Measurements from ENCODE around the gene CCR6.

CCR6 gene

DNA sequence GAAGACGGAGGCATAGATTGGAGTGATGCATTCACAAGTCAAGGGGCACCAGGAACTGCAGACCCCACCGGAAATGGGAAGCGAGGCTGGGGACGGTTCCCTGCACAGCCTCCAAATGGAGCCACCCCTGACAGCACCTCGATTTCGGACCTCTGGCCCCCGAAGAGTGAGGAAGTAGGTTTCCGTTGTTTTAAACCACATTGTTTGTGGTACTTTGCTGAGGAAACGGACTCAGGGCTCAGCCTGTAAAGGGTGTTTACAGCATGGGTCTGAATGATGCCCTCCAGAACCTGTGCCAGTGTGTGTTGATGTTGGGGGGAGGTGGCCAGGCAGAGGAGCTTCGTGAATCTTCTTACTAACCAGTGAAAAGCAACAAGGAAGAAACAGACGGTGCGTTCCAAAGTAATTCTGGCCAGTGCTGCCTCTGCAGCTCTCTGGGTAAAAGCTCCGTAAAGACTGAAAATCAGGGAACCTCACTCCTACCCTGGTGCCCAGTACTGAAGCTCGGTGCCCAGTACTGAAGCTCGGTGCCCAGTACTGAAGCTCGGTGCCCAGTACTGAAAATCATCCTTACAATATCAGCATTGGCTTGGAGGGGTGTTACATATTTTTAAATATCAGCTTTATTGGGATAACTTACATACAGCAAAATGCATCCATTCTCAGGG lies 30.1 kb upstream of the CCR6 start:
- H3K4me3 ChIP-seq (ENCODE audit: low read length), result no peak overlapping the region
- H3K27me3 ChIP-seq (ENCODE audit: control insufficient read depth, insufficient read depth, low read length), result no peaks in the 10 kb centered on the region
- no peaks in the 10 kb centered on the region for H3K4me1 ChIP-seq (ENCODE audit: control insufficient read depth, insufficient read depth, low read length)
- no peak overlapping the region for H3K9ac ChIP-seq (ENCODE audit: low read length)
- H3K36me3 ChIP-seq (ENCODE audit: control insufficient read depth, insufficient read depth, low read length), result no peaks in the 10 kb centered on the region
- H3K27ac ChIP-seq (ENCODE audit: low read depth, low read length), result no peak overlapping the region

DNA sequence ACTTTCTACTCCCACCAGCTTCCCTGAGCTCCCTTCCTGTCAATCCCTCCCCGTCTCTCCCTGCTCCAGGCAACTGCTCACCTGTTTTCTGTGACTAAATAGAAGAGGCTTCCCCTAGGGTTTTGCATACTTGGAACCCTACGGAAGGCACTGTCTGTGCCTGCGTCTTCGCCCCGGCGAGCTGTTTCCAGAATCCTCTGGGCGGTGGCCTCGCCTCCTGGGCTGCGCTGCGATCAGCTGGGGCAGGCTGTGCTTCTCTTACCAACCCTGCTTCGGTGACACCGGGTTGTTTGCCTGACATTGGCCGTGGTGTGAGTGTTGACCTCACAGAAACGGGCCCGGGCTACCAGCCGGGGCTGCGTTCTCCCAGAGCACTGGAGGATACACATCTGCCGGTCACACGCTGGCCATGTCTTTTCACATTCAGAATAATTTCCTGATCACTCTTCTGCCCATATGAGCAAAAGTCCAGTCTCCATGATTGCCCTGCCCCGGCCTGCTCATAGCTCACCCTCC lies 29.4 kb upstream of the CCR6 start:
- H3K27me3 ChIP-seq (ENCODE audit: control insufficient read depth, insufficient read depth, low read length), result no peaks in the 10 kb centered on the region
- H3K36me3 ChIP-seq (ENCODE audit: control insufficient read depth, insufficient read depth, low read length), result no peaks in the 10 kb centered on the region
- H3K4me1 ChIP-seq (ENCODE audit: control insufficient read depth, insufficient read depth, low read length), result no peaks in the 10 kb centered on the region
- H3K9ac ChIP-seq (ENCODE audit: low read length), result no peak overlapping the region
- H3K4me3 ChIP-seq (ENCODE audit: low read length), result no peak overlapping the region
- H3K27ac ChIP-seq (ENCODE audit: low read depth, low read length), result no peak overlapping the region

DNA sequence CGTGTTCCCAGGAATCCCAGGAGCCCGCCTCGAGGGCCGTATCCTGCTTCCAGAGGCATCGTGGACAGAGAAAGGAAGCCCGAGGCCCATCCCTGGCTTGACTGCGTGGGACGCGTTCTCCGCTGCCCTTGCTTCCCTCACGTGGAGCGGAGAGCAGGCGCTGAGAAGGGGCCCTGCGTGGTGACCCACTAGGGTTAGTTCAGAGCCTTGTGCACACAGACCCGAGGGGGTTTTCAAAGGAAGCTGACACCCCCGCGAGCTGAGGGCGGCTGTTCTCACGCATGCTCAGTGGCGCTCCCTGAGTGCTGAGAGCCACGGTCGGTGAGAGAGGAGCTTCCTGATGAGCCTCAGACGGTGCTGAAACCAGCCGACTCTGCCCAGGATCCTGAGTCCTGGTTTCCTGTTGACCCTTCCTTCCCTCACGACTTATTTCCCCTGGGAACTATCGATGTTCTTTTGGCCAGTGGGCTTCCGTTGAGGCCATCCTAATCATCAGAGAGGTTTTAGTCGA lies 28.9 kb upstream of the CCR6 start:
- Histone ChIP-seq H3K27ac (ENCODE audit: low read depth, low read length) (no peak overlapping the region), H3K27me3 (ENCODE audit: control insufficient read depth, insufficient read depth, low read length) (no peaks in the 10 kb centered on the region), H3K4me1 (ENCODE audit: control insufficient read depth, insufficient read depth, low read length) (no peaks in the 10 kb centered on the region), H3K9ac (ENCODE audit: low read length) (no peak overlapping the region), H3K4me3 (ENCODE audit: low read length) (no peak overlapping the region), H3K36me3 (ENCODE audit: control insufficient read depth, insufficient read depth, low read length) (no peaks in the 10 kb centered on the region)

DNA sequence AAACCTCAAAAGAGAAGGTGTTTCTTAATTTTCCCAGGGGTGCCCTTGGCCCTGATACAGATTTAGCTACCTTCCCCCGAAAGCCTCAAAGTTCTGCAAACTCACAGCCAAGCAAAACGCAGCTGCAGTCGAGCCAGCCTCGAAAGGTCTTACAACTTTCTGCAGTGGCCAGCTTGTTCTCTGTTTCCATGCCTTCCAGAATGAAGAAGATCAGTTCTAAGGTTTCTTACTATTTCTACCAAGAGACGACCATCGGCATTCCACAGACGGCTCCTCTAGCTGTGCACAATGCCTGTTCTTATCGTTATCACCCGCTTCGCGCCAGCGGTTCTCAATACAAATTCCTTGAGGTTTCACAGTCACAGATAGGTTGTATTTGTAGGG lies 28.5 kb upstream of the CCR6 start:
- H3K4me3 ChIP-seq (ENCODE audit: low read length), result no peak overlapping the region
- no peak overlapping the region for H3K27ac ChIP-seq (ENCODE audit: low read depth, low read length)
- no peak overlapping the region for H3K9ac ChIP-seq (ENCODE audit: low read length)

DNA sequence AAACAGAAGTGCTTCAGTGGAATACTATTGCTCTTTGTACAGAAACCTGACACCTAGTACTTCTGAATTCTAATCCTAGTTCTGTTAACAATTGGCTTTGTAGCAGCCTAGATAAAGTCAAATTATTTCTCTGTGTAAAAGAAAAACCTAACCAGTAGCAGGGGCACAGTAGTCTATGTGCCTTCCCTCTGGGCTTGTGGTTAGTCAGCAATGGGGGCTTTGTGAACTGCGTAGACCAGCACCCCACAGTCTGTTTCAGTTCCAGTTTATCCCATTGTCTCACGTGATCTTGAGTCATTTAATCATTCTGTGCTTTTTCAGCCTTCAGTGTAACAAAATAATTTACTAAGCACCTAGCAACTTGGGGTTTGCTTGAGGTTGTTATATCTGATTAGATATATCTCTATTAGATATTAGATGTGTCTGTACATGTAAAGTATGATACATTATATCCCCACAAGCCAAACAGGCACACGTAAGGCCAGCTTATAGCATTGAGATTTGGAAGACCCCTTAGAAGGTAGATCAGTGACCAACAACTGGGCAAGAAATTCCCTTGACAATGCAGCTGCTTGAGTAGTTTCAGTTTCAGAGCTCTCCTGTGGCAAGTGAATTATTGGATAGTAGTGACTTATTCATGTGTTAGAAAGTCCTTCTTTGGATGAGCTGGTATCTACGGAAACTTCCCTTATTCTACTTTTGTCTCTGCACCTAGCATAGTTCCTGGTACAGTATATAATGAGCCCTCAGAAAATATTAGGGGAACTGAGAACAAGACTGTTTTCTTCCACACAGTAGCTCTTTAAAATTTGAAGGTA lies 27.9 kb upstream of the CCR6 start:
- no peaks in the 10 kb centered on the region for H3K4me1 ChIP-seq (ENCODE audit: control insufficient read depth, insufficient read depth, low read length)
- H3K27ac ChIP-seq (ENCODE audit: low read depth, low read length), result no peak overlapping the region
- no peak overlapping the region for H3K4me3 ChIP-seq (ENCODE audit: low read length)
- no peak overlapping the region for H3K9ac ChIP-seq (ENCODE audit: low read length)
- no peaks in the 10 kb centered on the region for H3K36me3 ChIP-seq (ENCODE audit: control insufficient read depth, insufficient read depth, low read length)
- no peaks in the 10 kb centered on the region for H3K27me3 ChIP-seq (ENCODE audit: control insufficient read depth, insufficient read depth, low read length)

More for the DNA sequence above, 28.5 kb upstream of the CCR6 start:
- Histone ChIP-seq H3K36me3 (ENCODE audit: control insufficient read depth, insufficient read depth, low read length) (no peaks in the 10 kb centered on the region), H3K27me3 (ENCODE audit: control insufficient read depth, insufficient read depth, low read length) (no peaks in the 10 kb centered on the region), H3K4me1 (ENCODE audit: control insufficient read depth, insufficient read depth, low read length) (no peaks in the 10 kb centered on the region)

DNA sequence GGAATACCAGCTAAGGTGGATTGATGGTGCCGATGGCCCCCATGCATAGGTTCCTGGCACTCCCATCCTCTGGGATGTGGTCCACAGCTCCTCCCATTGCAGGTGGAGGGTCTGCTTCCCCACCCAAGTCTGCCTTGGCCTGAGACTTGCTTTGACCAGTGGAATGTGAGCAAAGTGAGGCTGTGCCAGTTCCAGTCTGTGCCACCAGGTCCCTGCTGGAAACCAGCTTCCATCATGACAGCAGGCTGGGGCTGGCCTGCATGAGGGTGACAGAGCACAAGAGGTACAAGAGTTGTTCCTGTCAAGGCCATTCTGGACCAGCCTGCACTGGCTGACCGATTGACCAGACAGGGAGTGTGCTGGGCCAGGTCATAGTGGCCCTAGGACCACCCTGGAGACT lies 27.0 kb upstream of the CCR6 start:
- no peaks in the 10 kb centered on the region for H3K4me1 ChIP-seq (ENCODE audit: control insufficient read depth, insufficient read depth, low read length)
- no peak overlapping the region for H3K4me3 ChIP-seq (ENCODE audit: low read length)
- no peaks in the 10 kb centered on the region for H3K36me3 ChIP-seq (ENCODE audit: control insufficient read depth, insufficient read depth, low read length)
- H3K9ac ChIP-seq (ENCODE audit: low read length), result no peak overlapping the region
- no peak overlapping the region for H3K27ac ChIP-seq (ENCODE audit: low read depth, low read length)
- no peaks in the 10 kb centered on the region for H3K27me3 ChIP-seq (ENCODE audit: control insufficient read depth, insufficient read depth, low read length)

DNA sequence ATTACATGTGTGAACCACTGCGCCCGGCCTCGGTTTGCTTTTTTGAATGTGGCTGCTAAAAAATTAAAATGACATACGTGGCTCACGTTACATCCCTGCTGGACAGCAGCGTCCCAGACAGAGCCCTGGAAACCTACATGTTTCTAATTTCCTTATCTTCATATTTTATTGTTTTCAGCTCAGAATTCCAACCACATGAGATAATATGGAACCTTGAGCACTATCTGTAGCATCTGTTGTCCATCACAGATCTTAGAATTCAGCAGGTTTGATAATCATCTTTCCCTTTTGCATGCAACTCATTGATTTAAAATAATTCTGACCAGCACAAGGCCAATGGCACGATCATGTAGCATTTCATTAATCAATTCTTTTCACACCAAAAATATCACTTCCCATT lies 25.9 kb upstream of the CCR6 start:
- Histone ChIP-seq H3K27me3 (ENCODE audit: control insufficient read depth, insufficient read depth, low read length) (no peaks in the 10 kb centered on the region), H3K4me1 (ENCODE audit: control insufficient read depth, insufficient read depth, low read length) (no peaks in the 10 kb centered on the region), H3K4me3 (ENCODE audit: low read length) (no peak overlapping the region), H3K36me3 (ENCODE audit: control insufficient read depth, insufficient read depth, low read length) (no peaks in the 10 kb centered on the region), H3K9ac (ENCODE audit: low read length) (no peak overlapping the region), H3K27ac (ENCODE audit: low read depth, low read length) (no peak overlapping the region)

DNA sequence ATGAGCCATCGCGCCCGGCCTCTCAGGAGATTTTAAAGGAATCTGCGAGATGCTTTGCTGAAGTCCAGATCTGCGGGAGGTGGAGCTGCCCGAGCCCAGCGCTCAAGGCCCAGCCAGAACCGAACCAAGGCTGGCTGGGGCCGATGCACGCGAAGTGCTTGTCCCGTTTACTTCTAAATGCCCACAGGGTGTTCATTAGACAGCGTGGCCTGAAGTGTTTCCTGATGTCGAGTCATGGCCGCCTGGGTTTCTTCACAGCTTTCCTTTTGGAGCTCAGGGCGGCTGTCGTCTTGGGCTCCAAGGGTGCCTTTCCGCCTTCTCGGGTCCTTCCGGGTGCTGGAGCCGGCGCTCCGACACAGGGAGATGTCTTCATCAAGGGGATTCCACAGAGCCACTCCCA lies 25.1 kb upstream of the CCR6 start:
- Histone ChIP-seq H3K4me3 (ENCODE audit: low read length) (no peak overlapping the region), H3K27me3 (ENCODE audit: control insufficient read depth, insufficient read depth, low read length) (no peaks in the 10 kb centered on the region), H3K27ac (ENCODE audit: low read depth, low read length) (no peak overlapping the region), H3K9ac (ENCODE audit: low read length) (no peak overlapping the region), H3K36me3 (ENCODE audit: control insufficient read depth, insufficient read depth, low read length) (no peaks in the 10 kb centered on the region), H3K4me1 (ENCODE audit: control insufficient read depth, insufficient read depth, low read length) (no peaks in the 10 kb centered on the region)

DNA sequence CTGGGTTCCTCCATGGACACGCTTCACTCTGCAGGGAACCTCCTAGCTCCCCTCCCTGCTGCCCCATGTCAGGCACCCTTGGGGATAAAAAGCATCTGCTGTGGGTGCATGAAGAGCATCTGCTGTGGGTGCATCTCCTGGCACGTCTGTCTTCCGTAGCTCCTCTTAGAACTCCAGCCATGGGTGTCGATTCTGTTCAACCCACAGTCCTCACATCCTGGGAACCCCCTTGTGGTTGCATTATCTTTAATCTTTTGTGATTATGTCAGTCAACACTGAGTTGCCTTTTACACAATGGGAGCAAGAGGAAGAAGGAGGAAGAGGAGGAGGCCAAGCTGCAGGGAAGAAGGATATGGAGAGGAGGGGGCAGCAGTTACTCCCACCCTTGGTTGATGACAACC lies 24.1 kb upstream of the CCR6 start:
- Histone ChIP-seq H3K9ac (ENCODE audit: low read length) (no peak overlapping the region), H3K4me3 (ENCODE audit: low read length) (no peak overlapping the region), H3K36me3 (ENCODE audit: control insufficient read depth, insufficient read depth, low read length) (no peaks in the 10 kb centered on the region), H3K27ac (ENCODE audit: low read depth, low read length) (no peak overlapping the region), H3K27me3 (ENCODE audit: control insufficient read depth, insufficient read depth, low read length) (no peaks in the 10 kb centered on the region), H3K4me1 (ENCODE audit: control insufficient read depth, insufficient read depth, low read length) (no peaks in the 10 kb centered on the region)

DNA sequence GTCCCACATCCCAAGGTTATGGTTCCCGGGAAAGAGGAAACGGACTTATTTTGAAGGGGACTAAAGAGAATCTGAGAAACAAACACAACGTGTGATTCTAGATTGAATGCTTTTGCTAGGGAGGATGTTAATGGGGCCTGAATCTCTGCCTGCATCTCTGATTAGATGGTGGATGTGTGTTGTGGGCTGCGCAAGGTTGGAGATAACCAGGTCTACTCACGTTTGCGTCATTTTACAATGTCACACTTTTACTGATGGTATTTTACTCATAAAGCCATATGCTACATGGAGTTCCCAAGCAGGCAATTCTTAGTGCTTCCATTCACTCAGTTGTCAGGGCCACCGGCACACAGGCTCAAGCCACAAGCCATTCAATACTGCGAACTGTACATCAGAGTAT lies 23.2 kb upstream of the CCR6 start:
- H3K4me1 ChIP-seq (ENCODE audit: control insufficient read depth, insufficient read depth, low read length), result no peaks in the 10 kb centered on the region
- H3K27me3 ChIP-seq (ENCODE audit: control insufficient read depth, insufficient read depth, low read length), result no peaks in the 10 kb centered on the region
- H3K4me3 ChIP-seq (ENCODE audit: low read length), result no peak overlapping the region
- H3K36me3 ChIP-seq (ENCODE audit: control insufficient read depth, insufficient read depth, low read length), result no peaks in the 10 kb centered on the region
- H3K27ac ChIP-seq (ENCODE audit: low read depth, low read length), result no peak overlapping the region
- no peak overlapping the region for H3K9ac ChIP-seq (ENCODE audit: low read length)

DNA sequence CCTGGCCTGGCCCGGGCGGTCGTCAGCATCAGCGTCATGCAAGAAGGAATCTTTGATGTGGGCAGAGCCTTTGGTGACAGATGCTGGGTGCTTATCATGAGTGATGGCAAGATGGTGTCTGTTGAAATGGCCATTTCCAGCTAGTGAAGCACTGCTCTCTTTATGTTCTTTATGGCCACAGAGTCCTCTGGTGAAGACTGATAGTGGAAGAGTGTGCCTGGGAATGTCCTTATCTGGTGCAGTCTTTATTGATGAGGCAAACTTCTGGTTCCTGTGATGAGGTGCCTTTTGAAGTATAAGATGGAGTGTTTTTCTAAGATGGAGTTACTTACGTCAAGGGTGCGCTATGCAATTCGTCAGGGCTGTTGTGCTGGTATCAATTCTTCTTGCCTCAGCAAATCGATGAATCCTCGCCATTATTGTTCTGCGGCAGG lies 22.6 kb upstream of the CCR6 start:
- Histone ChIP-seq H3K4me3 (ENCODE audit: low read length) (no peak overlapping the region), H3K27me3 (ENCODE audit: control insufficient read depth, insufficient read depth, low read length) (no peaks in the 10 kb centered on the region), H3K27ac (ENCODE audit: low read depth, low read length) (no peak overlapping the region), H3K36me3 (ENCODE audit: control insufficient read depth, insufficient read depth, low read length) (no peaks in the 10 kb centered on the region), H3K4me1 (ENCODE audit: control insufficient read depth, insufficient read depth, low read length) (no peaks in the 10 kb centered on the region), H3K9ac (ENCODE audit: low read length) (no peak overlapping the region)

DNA sequence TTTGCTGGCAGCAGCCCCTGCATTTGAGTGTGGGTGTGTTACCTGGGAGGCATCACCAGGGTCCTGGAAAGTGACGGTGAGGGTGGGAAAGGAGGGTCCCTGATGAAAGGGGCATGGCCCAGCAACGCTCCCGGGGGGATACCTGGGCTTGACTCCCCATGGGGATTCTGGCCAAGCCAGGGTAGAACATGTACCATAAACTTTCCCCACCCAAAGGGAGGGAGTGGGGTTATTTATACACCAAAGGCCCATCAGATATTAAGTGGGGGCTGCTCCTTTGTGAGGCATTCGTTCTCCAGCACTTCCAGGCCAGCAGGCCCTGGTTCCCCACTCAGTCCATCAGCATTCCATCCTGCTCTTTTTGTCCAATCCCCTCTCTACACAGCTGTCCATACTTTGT lies 20.6 kb upstream of the CCR6 start:
- Histone ChIP-seq H3K9ac (ENCODE audit: low read length) (no peak overlapping the region), H3K4me3 (ENCODE audit: low read length) (no peak overlapping the region), H3K4me1 (ENCODE audit: control insufficient read depth, insufficient read depth, low read length) (no peaks in the 10 kb centered on the region), H3K27me3 (ENCODE audit: control insufficient read depth, insufficient read depth, low read length) (no peaks in the 10 kb centered on the region), H3K36me3 (ENCODE audit: control insufficient read depth, insufficient read depth, low read length) (no peaks in the 10 kb centered on the region), H3K27ac (ENCODE audit: low read depth, low read length) (no peak overlapping the region)

All from rectal smooth muscle tissue (tissue), 1 donor.